ENCODE data around the gene CFAP251. TPM values are rescaled to one million over a fixed set of nuclear protein-coding genes. Genes with fewer than 3 reads are reported as not detected.

CFAP251 gene
- total and polyA plus RNA-seq, 10 of the 15 experiments (the other 5 are each of a cell fraction or from before 2014, with no cell fraction given) = 0.10 to 0.97 (median 0.64) TPM

DNA sequence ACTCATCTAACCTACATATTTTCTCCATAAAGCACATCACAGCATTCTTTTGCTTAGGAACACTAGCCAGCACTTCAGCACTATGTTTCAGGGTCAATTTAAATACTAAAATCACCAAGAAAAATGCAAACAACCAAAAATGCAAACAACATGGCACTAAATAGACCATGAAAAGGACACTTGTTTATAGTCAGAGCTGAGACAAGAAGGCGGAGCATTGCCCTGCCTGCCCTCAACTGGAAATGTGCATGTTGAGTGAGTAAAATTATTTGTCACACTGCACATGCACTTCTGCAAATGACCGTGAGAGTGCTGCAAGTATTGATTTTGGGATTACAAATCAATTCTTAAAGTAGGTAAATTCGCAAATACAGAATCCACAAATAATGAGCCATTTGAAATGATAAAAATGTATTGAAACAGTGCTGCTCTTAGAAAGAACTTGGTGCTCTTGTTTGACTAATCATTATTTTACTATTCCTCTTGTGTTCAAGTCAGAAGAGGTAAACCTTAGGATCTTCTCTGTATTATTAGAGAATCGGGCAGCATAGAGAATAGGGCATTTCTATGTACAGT lies 34.8 kb downstream of the CFAP251 start (continued):
- no peak for TF ChIP-seq SUZ12 (IDR thresholded peaks at IDR 0.05; ENCODE audit: unreplicated experiment)

DNA sequence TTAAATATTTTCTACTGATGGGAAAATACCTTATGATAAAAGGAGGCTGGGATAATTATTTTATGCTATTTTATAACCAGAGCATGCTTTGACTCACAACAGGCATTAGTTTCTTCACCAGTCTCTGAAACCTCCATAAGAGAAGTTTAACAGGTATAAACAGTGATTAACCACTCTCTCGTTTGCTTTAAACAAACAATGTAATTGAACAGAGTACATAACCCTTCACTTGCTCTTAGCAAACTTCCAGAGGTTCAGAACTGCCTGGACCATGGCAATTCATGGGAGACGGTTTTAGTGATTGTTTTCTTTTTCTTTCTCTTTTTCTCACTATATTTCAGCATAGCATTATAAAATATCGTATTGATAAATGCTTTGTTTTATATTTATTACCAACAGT lies 35.3 kb downstream of the CFAP251 start:
- no peaks in the 10 kb centered on the region; the same call in 2 of the 3 replicates for H3K9me3 ChIP-seq (replicated peaks; ENCODE audit: control insufficient read depth, insufficient read depth, low read length)
- H3K9ac ChIP-seq (ENCODE audit: control insufficient read depth, insufficient read depth, low read length) = no peak overlapping the region
- CTCF ChIA-PET = no interaction called here
- no peaks in the 10 kb centered on the region for H4K20me1 ChIP-seq (ENCODE audit: control insufficient read depth, insufficient read depth)
- RAD21 ChIA-PET (ENCODE audit: unreplicated experiment) = no interaction called here
- TF ChIP-seq IKZF2 (IDR thresholded peaks at IDR 0.05) (no peak), WRNIP1 (IDR thresholded peaks at IDR 0.05; ENCODE audit: borderline replicate concordance, low read depth, low read length) (no peak), TBL1XR1 (IDR thresholded peaks at IDR 0.05; ENCODE audit: low read depth, low read length) (no peak), CBX3 (IDR thresholded peaks at IDR 0.05; ENCODE audit: borderline replicate concordance, low read depth) (no peak)
- TF ChIP-seq, protein P1, sequence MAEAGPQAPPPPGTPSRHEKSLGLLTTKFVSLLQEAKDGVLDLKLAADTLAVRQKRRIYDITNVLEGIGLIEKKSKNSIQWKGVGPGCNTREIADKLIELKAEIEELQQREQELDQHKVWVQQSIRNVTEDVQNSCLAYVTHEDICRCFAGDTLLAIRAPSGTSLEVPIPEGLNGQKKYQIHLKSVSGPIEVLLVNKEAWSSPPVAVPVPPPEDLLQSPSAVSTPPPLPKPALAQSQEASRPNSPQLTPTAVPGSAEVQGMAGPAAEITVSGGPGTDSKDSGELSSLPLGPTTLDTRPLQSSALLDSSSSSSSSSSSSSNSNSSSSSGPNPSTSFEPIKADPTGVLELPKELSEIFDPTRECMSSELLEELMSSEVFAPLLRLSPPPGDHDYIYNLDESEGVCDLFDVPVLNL (IDR thresholded peaks at IDR 0.05; ENCODE audit: low read depth, low read length) = no peak
- TF ChIP-seq, protein P2, sequence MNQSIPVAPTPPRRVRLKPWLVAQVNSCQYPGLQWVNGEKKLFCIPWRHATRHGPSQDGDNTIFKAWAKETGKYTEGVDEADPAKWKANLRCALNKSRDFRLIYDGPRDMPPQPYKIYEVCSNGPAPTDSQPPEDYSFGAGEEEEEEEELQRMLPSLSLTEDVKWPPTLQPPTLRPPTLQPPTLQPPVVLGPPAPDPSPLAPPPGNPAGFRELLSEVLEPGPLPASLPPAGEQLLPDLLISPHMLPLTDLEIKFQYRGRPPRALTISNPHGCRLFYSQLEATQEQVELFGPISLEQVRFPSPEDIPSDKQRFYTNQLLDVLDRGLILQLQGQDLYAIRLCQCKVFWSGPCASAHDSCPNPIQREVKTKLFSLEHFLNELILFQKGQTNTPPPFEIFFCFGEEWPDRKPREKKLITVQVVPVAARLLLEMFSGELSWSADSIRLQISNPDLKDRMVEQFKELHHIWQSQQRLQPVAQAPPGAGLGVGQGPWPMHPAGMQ (IDR thresholded peaks at IDR 0.05; ENCODE audit: borderline replicate concordance) = no peak
- ATAC-seq = no peak
- SMC1A ChIA-PET (ENCODE audit: uncharacterized antibody, unreplicated experiment) = no interaction called here
- no peaks in the 10 kb centered on the region for H3K27me3 ChIP-seq (replicated peaks in 1 of 2; ENCODE audit: control insufficient read depth in 2 of 2, insufficient read depth in 2 of 2, low read length in 1 of 2)
- no peak overlapping the region for H3K27ac ChIP-seq (ENCODE audit: control insufficient read depth, insufficient read depth)
- H2AFZ ChIP-seq (ENCODE audit: control insufficient read depth, low read depth, low read length) = no peak overlapping the region
- in situ Hi-C loops (cut with MboI) = no loop called here
- H3K4me2 ChIP-seq (ENCODE audit: control insufficient read depth, insufficient read depth) = no peak overlapping the region
- intact Hi-C loops (cut with micrococcal nuclease; ENCODE audit: unreplicated experiment) = no loop called here
- BruUV-seq (replicated peaks) = no TSS peak
- no peaks in the 10 kb centered on the region for H3K79me2 ChIP-seq (ENCODE audit: control insufficient read depth, insufficient read depth, low read length)
- no peak for DNase-seq (ENCODE audit: low read depth, low spot score)
- H3K4me3 ChIP-seq = no peak overlapping the region
- no peaks in the 10 kb centered on the region for H3K36me3 ChIP-seq (ENCODE audit: control insufficient read depth in 2 of 2, insufficient read depth in 2 of 2, low read length in 1 of 2)
- 58% methylated on average over 3 of the region's 3 CpGs for WGBS (ENCODE audit: insufficient coverage, insufficient replicate concordance, low lambda C conversion rate, missing lambda C conversion rate)
- POLR2A ChIA-PET = no interaction called here
- H3K4me1 ChIP-seq (ENCODE audit: control insufficient read depth, insufficient read depth, low read length) = no peaks in the 10 kb centered on the region
- FAIRE-seq = no peak

Measured in GM12878 (cell line).